ENCODE data around the gene P4HB.

- TF ChIP-seq CTCF (conservative IDR thresholded peaks at IDR 0.05; ENCODE audit: low read length), result no peak
- TF ChIP-seq EZH2phosphoT487 (IDR thresholded peaks at IDR 0.05; ENCODE audit: borderline replicate concordance, low read depth, low read length), result no peak
Measured at GRCh38 chr17:81802856-81803643, 57.3 kb downstream of the P4HB start.

All from OCI-LY7 (cell line).